HG02840 (cell line): Measurements from ENCODE around the gene HMX3.

Source experiments
- ATAC-seq: cut with Tn5 transposase; IDR thresholded peaks from one replicate; pipeline ENCODE4 v1.9.1; 2021; ENCODE audit warnings: mild to moderate bottlenecking, moderate library complexity, moderate number of reproducible peaks; ENCODE audit not compliant: unreplicated experiment, low FRiP score

Gene HMX3

DNA sequence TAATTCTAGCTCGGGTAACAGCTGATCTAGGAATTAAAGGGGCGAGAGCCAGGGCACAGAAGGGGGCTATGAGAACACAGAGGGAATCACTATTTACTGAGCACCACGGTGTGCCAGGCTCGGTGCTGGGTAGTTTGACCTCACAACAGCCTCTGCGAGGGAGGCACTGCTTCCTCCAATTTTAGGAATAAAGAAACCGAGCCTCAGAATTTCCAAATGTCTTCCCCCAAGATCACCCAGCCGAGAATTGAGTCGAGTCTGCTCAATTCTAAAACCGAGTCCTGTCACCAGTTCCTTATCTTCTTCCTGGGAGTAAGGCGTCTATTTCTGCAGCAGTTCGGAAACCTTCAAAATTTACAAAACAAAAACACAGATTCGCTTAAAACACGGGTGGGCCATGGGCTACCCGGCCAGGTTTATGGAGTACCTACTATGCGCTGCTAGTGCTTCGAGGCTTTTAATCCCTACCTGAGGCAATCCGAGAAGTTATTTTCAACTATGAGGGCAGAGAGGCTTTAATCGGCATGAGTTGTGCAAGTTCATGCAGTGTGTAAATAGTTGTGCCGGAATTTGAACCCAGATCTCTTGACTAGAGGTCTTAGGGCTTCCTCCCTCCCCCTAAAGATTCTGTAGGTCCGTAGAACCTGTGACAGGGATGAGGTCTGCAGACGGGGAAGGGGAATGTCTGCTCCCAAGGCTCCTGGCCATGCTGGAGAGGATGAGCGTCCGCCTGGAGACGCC lies 11.3 kb downstream of the HMX3 start:
- ATAC-seq: no peak

DNA sequence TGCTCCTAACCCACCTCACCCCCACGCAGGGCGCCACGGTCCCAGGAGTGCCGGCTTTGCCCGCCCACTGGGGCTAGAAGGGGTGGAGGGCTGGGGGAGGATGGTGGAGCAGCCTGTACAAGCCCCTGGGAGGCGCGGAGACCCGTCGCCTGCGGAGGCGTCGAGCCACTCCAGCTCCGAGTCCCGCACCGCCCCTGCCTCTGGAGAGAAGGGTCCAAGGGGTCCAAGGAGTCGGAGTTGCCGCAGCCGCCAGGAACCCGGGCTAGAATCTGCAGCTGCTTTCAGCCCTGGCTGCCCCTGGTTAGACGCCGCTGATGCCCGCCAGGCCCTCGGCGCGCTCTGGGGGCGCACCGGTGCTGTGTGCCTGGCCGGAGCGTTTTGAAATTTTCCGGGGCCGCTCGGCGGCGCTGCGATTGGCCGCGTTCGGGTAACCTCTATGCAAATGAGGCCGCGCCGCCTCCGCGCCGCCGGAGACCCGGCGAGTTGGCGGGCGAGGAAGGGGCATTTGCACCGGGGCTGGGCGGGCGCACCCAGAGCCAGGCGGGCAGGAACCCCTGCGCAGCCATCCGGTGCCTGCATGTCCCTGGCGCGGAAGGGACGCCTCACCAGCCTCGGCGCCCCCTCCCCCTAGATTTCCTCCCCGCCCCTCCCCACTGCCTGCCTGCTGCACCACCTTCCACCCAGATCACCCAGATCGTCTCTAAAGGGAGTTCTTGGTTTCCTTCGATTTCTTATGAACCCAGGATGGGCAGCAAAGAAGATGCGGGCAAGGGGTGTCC lies 12.1 kb downstream of the HMX3 start, which contains the start of gene HMX2:
TSS of gene HMX2 (plus strand) at position 502 of the 779 bp plus-strand sequence. CDS start at position 745, 243 bp downstream.
- ATAC-seq: no peak

DNA sequence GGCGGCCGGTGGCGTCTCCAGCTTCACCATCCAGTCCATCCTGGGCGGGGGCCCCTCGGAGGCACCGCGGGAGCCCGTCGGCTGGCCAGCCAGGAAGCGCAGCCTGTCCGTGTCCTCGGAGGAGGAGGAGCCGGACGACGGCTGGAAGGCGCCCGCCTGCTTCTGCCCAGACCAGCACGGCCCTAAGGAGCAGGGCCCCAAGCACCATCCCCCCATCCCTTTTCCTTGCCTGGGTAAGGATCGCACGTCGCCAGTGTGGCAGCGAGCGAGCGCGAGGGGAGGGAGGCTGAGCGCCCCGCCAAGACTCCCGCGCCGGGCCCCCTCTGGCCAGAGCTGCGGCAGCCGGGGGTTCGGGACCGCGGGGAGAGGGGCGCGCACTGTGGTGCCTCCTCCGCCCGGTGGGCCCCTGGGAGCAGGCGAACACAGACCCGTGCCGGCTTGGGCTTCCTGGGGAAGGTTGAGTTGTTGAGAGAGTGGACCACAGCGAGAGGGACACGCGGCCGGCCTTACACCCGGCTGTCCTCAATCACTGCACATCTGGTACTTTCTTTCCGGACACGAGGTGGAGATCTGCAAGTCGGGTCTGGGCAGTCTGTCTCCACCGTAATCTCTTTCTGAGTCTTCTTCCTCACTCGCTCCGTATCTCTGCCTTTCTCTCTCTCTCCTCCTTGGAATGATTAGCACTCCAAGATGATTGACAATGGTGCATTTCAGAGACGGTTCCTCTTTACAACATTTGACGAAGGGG lies 12.8 kb downstream of the HMX3 start:
- no peak for ATAC-seq

DNA sequence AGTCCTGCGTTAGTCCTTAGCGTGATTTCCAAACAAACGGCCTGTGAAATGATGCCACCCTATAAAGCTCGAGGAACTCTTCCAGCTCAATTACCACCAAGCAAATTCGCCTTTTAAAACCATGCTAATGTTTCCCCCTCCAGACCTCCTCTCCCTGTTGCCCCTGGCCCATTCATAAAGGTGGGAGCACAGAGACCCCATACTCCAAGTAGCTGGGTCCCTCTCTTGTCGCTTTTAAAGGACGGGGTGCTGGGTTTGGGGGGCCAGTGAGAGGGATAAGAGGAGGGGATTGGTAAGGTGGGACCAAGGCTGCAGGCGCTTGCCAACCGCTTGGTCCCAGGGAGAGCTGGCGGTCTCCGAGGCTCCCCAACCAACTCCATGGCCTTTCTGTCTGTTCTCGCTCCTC lies 13.4 kb downstream of the HMX3 start:
- ATAC-seq: no peak

DNA sequence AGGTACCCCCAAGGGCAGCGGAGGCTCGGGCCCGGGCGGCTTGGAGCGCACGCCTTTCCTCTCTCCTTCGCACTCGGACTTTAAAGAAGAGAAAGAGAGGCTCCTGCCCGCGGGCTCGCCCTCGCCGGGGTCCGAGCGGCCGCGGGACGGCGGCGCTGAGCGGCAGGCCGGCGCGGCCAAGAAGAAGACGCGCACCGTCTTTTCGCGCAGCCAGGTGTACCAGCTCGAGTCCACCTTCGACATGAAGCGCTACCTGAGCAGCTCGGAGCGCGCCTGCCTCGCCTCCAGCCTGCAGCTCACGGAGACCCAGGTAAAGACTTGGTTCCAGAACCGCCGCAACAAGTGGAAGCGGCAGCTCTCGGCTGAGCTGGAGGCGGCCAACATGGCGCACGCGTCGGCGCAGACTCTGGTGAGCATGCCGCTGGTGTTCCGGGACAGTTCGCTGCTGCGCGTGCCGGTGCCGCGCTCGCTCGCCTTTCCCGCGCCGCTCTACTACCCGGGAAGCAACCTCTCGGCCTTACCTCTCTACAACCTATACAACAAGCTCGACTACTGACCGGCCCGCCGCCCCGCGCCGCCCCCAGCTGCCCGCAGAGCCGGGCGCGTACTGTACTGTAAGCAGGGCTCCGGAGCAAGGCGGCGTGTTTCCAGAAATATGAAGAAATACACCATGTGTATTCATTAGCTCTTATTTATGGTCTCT lies 13.9 kb downstream of the HMX3 start:
- no peak for ATAC-seq

DNA sequence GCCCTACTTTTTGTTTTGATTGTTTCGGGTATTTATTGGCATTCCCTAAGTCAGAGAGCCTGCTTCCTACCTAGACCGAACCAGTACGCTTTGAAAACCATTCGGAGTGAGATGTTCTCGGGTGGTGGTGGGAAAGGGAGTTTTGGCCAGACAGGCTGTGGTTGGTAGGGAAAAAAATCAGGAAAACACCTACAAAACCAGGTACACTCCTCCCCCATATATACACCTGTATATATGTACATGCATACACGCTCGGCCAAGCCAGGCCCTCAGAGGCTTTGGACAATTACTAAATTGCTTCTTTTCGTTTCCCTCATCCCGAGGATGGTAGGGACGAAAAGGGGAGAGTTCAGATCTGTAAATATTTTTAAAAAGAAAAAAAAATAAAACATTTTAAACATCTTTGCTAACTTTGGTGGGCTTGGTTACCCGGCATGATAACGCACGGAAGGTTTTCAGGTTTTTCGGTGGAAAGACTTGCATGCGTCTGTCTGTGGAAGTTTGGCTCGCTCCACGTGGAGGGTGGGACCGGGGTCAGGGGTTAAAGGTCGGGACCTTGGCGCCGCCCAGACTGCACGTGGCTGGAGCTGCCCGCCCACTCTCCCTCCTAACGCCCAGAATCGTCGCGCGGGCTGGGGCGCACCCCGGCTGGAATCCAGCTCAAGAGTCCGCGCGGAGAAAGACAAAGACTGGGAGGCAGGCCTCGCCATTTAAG lies 14.7 kb downstream of the HMX3 start:
- no peak for ATAC-seq

DNA sequence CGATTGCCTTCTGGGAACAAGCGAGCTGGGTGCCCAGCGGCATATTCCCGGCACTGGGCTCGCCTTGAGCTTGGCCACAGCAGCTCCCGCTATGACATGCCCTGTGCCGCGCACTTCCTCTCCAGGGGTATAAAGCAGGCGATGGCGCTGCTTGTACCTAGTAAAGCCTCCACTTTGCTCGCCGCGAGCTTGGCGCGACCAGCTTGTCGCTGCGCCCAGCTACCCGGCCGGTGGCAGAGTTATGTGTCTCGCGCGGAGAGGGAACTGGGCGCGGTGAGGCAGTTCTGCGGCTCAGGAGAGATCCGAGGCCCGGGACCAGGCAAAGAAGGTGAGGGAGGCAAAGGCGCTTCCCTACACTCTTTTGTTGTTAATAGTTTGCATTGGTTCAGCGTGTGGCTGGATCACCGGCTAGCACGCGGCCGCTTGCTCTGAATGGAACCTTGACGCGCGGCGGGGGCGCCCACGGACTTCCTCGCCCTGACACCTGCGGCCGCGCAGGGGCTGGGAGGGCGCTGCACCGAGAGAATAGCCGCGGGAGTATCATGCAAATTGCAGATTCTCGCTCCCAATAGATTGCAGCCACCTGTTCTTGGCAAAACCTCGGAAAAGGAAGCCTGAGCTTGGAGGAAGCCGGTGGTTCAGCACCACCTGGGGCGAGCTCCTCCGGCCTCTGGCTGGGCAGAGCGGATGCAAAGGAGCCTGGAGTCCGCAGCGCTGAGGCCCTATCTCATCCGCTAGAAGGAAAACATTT lies 15.4 kb downstream of the HMX3 start:
- ATAC-seq: no peak

DNA sequence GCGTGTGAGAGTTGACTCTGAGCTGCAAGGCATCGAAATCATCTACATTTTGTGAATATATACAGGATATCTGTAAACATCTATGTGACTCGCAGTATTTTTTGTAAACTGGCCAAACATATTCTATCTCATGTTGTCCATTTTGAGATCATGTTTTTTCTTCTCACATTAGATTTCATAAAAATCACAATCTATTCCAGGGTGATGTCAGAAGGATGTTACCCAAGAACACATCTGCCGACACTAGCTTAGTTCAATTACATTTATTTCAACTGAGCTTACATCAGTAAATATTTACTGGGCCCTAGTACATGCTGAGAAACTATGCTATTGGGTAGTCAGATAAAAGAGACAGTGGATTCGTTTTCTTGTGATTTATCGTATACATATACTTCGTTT lies 16.0 kb downstream of the HMX3 start:
- ATAC-seq: no peak

DNA sequence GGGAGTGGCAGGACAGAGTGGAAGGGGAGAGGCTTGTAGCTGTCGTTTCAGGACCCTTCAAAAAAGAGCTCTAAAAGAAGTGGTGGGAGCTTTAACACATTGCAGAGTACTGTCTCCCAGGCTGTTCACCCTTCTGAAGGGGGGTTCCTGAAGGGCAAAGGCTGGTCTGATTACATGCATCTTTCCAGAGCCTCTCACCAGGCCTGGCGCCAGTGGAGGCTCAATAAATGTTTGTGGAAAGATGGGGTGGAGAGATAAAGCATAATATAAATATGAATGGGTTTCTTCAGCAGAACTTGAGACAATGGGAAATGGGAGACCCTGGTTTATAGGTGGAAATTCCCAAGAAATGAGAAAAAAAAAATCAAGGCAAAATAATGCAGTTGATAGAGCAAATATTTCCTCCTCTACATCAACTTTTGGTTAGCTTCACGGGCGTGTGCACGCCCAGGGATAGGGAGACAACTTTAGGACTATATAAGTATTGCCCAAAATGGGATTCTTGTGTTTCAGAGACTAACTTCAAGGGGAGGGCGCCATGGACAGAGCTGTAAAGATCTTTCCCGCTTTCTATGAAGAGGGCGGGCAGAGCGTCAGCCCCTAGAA lies 17.8 kb downstream of the HMX3 start:
- ATAC-seq: no peak

DNA sequence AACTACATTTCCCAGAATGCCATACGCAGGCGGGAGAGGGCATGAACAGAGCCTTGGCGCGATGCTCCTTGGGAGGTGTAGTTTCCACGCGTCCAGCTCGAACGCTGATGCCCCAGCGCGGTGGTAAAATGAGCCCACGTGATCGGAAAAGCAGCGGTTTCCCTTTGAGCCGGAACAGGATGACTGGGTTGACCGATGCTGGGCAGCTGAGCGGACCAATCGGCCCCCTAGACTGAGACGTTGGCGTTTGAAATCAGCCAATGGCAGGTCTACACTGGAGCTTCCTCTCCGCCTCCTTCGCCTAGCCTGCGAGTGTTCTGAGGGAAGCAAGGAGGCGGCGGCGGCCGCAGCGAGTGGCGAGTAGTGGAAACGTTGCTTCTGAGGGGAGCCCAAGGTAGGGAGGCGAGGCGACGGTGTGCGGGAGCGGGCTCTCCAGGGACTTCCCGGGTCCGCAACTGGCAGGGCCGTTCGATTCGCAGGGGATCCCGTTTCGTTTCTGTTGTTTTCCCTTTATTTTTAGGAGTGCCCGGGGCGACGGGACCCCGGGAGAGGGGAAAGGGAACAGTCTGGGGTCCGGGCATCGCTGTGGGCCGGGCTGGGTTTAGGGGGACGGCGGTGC lies 18.4 kb downstream of the HMX3 start, which contains the start of gene BUB3:
TSS of gene BUB3 (plus strand) at position 311 of the 619 bp plus-strand sequence. CDS start 516 bp downstream, outside the sequence.
- peak; percentile 93 for ATAC-seq

DNA sequence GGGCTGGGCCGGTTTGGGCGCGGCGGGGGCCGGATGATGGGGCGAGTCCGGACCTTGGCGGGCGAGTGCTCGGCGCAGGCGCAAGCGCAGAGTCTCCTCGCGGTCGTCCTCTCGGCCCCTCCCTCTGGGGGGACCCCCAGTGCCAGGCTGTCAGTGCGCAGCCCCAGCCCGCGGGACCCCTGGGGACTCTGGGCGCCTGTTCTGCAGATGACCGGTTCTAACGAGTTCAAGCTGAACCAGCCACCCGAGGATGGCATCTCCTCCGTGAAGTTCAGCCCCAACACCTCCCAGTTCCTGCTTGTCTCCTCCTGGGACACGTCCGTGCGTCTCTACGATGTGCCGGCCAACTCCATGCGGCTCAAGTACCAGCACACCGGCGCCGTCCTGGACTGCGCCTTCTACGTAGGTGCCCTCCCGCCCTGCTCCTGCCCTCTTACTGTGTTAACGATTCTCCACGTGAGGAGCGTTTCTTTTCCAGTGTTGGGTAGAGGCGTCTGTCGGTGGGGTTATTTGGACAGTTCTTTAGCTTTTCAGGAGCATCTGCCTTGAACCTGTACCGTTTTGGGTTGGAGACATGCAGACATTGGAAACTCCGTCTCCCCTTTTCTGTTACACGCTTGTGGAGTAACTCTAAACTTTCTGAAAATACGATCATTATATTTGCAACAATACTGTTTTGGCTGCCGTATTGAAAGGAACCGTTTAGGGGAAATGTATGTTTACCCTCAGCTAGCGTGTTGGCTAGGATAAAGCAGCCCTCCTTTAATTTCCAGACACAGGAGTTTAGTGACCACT lies 19.1 kb downstream of the HMX3 start:
- ATAC-seq: peak; percentile 48

DNA sequence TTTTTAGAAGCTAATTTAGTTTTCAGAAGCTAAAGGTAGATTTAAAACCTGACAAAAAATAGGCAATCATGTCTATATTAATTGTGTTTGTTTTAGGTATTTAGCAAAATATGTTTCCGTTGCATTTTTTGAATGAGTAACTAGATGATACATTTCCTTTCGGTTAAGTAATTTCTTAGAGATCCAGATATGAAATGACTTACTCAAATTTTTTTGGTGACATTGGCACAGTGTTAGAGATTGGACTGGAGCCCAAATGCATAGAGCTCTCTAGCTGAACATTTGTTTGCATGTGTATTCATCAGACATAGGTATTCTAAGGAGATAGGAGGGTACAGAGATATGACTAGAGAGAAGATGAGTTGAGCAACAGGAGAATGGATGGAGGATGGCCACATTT lies 20.3 kb downstream of the HMX3 start:
- ATAC-seq: no peak

DNA sequence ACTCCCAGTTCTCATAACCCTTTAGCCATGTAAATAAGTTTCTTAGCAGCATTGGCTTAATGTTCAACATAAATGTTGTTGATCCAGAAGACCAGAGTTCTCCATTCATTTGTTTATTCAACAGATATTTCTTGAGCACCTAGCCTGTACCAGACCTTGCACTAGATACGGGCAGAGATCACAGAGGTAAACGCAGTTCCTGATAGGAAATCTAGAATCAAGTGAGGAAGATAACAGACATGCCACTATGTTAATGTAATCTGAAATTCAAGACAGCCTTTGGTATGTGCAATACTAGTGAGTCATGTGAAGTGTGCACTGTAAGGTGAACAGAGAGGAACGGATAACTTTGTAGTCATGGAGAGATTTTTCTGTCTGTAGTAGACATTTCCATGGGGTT lies 21.4 kb downstream of the HMX3 start:
- ATAC-seq: no peak

DNA sequence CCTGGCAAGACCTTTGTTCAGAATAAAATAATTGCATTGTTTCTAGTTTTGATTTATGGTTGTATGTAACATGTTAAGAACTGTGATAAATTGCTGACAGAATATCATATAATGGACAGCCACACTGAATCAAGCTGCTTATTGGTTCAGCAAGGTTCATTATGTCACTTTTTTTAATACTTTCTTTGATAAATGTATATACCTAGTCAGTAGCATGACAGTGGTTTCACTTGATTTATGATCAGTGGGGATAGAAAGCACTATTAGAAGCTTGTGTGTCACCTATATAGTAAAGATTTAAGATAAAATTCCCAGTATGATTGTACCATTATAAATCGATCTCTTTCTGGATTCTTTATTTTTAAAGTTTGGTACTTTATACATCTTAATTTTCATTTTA lies 22.9 kb downstream of the HMX3 start:
- no peak for ATAC-seq

DNA sequence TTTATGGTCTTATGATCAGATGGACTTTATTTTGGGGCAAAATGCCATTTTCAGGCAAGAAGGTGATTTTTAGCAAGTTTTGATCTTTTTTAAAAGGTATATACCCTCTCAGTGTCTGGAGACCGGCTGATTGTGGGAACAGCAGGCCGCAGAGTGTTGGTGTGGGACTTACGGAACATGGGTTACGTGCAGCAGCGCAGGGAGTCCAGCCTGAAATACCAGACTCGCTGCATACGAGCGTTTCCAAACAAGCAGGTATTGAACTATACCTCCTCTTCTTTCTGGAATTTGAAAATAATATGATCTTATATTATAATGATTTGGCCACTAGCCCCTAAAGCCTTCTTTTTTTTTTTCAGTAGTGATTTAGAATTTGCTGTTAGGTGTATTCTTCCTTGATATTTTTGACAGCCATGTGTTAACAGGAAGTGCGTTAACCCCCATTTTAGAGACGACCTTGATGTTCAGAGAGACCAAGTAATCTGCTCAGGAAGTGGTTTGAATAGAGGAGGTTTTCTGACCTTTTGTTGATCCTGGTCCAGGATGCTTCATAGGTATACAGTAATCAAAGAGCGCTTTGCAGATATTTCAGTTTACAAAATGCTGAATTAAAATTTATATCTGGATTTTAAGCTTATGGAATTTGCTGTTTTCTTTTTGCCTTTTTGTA lies 24.7 kb downstream of the HMX3 start:
- ATAC-seq: no peak

DNA sequence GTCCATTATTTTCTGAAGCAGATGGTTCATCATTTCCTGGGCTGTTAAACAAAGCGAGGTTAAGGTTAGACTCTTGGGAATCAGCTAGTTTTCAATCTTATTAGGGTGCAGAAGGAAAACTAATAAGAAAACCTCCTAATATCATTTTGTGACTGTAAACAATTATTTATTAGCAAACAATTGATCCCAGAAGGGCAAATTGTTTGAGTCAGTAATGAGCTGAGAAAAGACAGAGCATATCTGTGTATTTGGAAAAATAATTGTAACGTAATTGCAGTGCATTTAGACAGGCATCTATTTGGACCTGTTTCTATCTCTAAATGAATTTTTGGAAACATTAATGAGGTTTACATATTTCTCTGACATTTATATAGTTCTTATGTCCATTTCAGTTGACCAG lies 28.5 kb downstream of the HMX3 start:
- ATAC-seq: no peak
